ENCODE results near the gene TIMMDC1.
"Not testable (repeated sequence)": the region's sequence is repeated elsewhere in the genome, so short reads cannot be mapped to it uniquely, and the experiment has no call there.

The TIMMDC1 gene

GRCh38 chr3:119557877-119558269 is 59.5 kb downstream of the TIMMDC1 start:
- DNase-seq, result no peak

- no peak for DNase-seq
Observed at GRCh38 chr3:119558626-119559317, 60.4 kb downstream of the TIMMDC1 start.

GRCh38 chr3:119559441-119559963 is 61.2 kb downstream of the TIMMDC1 start, which contains the start of gene CD80:
Gene CD80 (minus strand): TSS chr3:119559614. CDS start chr3:119557728, 1,886 bp downstream.
- no peak for DNase-seq

- DNase-seq, result no peak
Observed at GRCh38 chr3:119560160-119560559, 61.8 kb downstream of the TIMMDC1 start.

- no peak for DNase-seq
Observed at GRCh38 chr3:119562307-119562961, 64.1 kb downstream of the TIMMDC1 start.

- not testable (repeated sequence) for DNase-seq
Observed at GRCh38 chr3:119563334-119563733, 65.0 kb downstream of the TIMMDC1 start.

- DNase-seq, result no peak
Observed at GRCh38 chr3:119569156-119569555, 70.8 kb downstream of the TIMMDC1 start.

- no peak for DNase-seq
Observed at GRCh38 chr3:119570229-119570628, 71.9 kb downstream of the TIMMDC1 start.

GRCh38 chr3:119571230-119571629 is 72.9 kb downstream of the TIMMDC1 start:
- no peak for DNase-seq

GRCh38 chr3:119571688-119572087 is 73.3 kb downstream of the TIMMDC1 start:
- no peak for DNase-seq
